GM12878 (cell line): Measurements from ENCODE around the gene CHSY3. TPM values are rescaled to one million over a fixed set of nuclear protein-coding genes. Genes with fewer than 3 reads are reported as not detected.
A peak's percentile ranks its signal among the peaks of the same experiment; 100 is the strongest.

ENCODE experiments used
- ATAC-seq: fragments of 200-7000 bp; cut with Tn5 transposase; 3 replicates; pipeline ENCODE4 v1.9.1; 2020; ENCODE audit warnings: mild to moderate bottlenecking, moderate library complexity
- BruUV-seq: library from RNA; stranded (reverse); fragments of 400-500 nt; replicated peaks from 2 replicates; lab custom pipeline; 2021; lab: Mats Ljungman, UMichigan
- CTCF ChIA-PET: fragments of 300-600 bp; sonication (Branson Sonifier 250); formaldehyde crosslinking; extraction: SDS; loops from one replicate; lab custom pipeline; 2021; ENCODE audit warnings: inconsistent platforms; lab: Yijun Ruan, JAX
- POLR2A ChIA-PET: fragments of 350-600 bp; formaldehyde crosslinking; extraction: SDS; loops from one replicate; lab custom pipeline; 2021; ENCODE audit warnings: inconsistent platforms; lab: Charles Lee
- RAD21 ChIA-PET: fragments of 300-600 bp; sonication (Branson Sonifier 250); formaldehyde crosslinking; loops from one replicate; lab custom pipeline; 2023; ENCODE audit warnings: antibody characterized with exemption; ENCODE audit not compliant: unreplicated experiment; lab: Charles Lee
- SMC1A ChIA-PET: fragments of 300-600 bp; sonication (Branson Sonifier 250); formaldehyde crosslinking; loops from one replicate; lab custom pipeline; 2023; ENCODE audit not compliant: unreplicated experiment, uncharacterized antibody; lab: Charles Lee
- DNase-seq: peaks from one replicate; pipeline ENCODE4 v3.0.0-alpha.2; 2011; ENCODE audit warnings: low read depth, low spot score
- FAIRE-seq: peaks from 3 replicates; lab custom pipeline; 2011; peaks lifted over from hg19 to GRCh38; lab: Jason Lieb, UNC
- H2AFZ ChIP-seq: 2 replicates; pipeline ENCODE4 v1.6.0; 2011; ENCODE audit warnings: low read depth, low read length, control low read depth; ENCODE audit not compliant: control insufficient read depth
- H3K27ac ChIP-seq: 2 replicates; pipeline ENCODE4 v1.5.1; 2011; ENCODE audit warnings: control low read depth; ENCODE audit not compliant: control insufficient read depth, insufficient read depth
- H3K27me3 ChIP-seq, 2 experiments: replicated peaks in 1 of 2; 2 replicates each; pipeline versions ENCODE4 v1.6.0 to v1.6.1; 2011; ENCODE audit warnings: low read length in 1 of 2; ENCODE audit not compliant: control insufficient read depth in 2 of 2, insufficient read depth in 2 of 2
- H3K36me3 ChIP-seq, 2 experiments: 2 replicates each; pipeline ENCODE4 v1.5.1; 2011; ENCODE audit warnings: low read length in 1 of 2; ENCODE audit not compliant: control insufficient read depth in 2 of 2, insufficient read depth in 2 of 2
- H3K4me1 ChIP-seq: 2 replicates; pipeline ENCODE4 v1.6.1; 2011; ENCODE audit warnings: mild to moderate bottlenecking, low read length, moderate library complexity, mixed read lengths; ENCODE audit not compliant: control insufficient read depth, insufficient read depth
- H3K4me2 ChIP-seq: 2 replicates; pipeline ENCODE4 v1.6.0; 2011; ENCODE audit warnings: control low read depth; ENCODE audit not compliant: control insufficient read depth, insufficient read depth
- H3K4me3 ChIP-seq: fragments of 200-600 bp; sonication (generic); 2 replicates; pipeline ENCODE4 v1.5.1; 2016
- H3K79me2 ChIP-seq: 2 replicates; pipeline ENCODE4 v1.6.0; 2011; ENCODE audit warnings: low read length; ENCODE audit not compliant: control insufficient read depth, insufficient read depth
- H3K9ac ChIP-seq: 2 replicates; pipeline ENCODE4 v1.8.0; 2011; ENCODE audit warnings: low read length, control low read depth, mixed read lengths; ENCODE audit not compliant: control insufficient read depth, insufficient read depth
- H3K9me3 ChIP-seq: replicated peaks from 3 replicates; pipeline ENCODE4 v1.5.1; 2011; ENCODE audit warnings: mild to moderate bottlenecking, low read length; ENCODE audit not compliant: control insufficient read depth, insufficient read depth
- H4K20me1 ChIP-seq: 2 replicates; pipeline ENCODE4 v1.6.0; 2011; ENCODE audit not compliant: control insufficient read depth, insufficient read depth
- ASH2L ChIP-seq: fragments of 300-600, 200-600 bp; sonication (generic); IDR thresholded peaks from 2 replicates; pipeline ENCODE4 v1.6.1; 2017; ENCODE audit warnings: low read depth, mild to moderate bottlenecking, borderline replicate concordance
- CEBPB ChIP-seq, 2 experiments: fragments of 150-350 bp in 1 of 2; IDR thresholded peaks; 2 replicates each; pipeline ENCODE4 v1.6.1; 2012 to 2014; ENCODE audit warnings: low read depth in 2 of 2, low read length in 2 of 2, borderline replicate concordance in 1 of 2, inconsistent platforms in 1 of 2
- MTA3 ChIP-seq: IDR thresholded peaks from 2 replicates; pipeline ENCODE4 v1.6.1; 2012; ENCODE audit warnings: low read length, inconsistent platforms, borderline replicate concordance
- NR2C2 ChIP-seq: IDR thresholded peaks from 2 replicates; pipeline ENCODE4 v1.6.1; 2011; ENCODE audit warnings: borderline replicate concordance, low read depth; ENCODE audit not compliant: control insufficient read depth, insufficient read length
- POLR2AphosphoS2 ChIP-seq: IDR thresholded peaks from 2 replicates; pipeline ENCODE4 v1.6.1; 2011; ENCODE audit warnings: low read depth, mild to moderate bottlenecking, low read length, improper control_type of control experiment, moderate library complexity
- SIX5 ChIP-seq: IDR thresholded peaks from 2 replicates; pipeline ENCODE4 v1.6.1; 2011; ENCODE audit warnings: mild to moderate bottlenecking, low read depth, low read length, moderate library complexity; ENCODE audit not compliant: severe bottlenecking
- ZNF217 ChIP-seq: fragments of 450-650 bp; IDR thresholded peaks from 2 replicates; pipeline ENCODE4 v1.6.1; 2017; ENCODE audit warnings: antibody characterized with exemption, mild to moderate bottlenecking
- ZNF24 ChIP-seq: fragments of 450-650 bp; IDR thresholded peaks from 2 replicates; pipeline ENCODE4 v1.6.1; 2017; ENCODE audit warnings: antibody characterized with exemption, mild to moderate bottlenecking
- ZNF384 ChIP-seq: IDR thresholded peaks from 2 replicates; pipeline ENCODE4 v1.6.1; 2012; ENCODE audit warnings: low read depth, mild to moderate bottlenecking, low read length, improper control_type of control experiment, borderline replicate concordance
- ZZZ3 ChIP-seq: IDR thresholded peaks from 2 replicates; pipeline ENCODE4 v1.6.1; 2011; ENCODE audit warnings: low read depth; ENCODE audit not compliant: control insufficient read depth, insufficient read length
- WGBS: methylation state at CpG from one replicate; pipeline ENCODE4 v1.1.6; 2016; ENCODE audit warnings: low lambda C conversion rate; ENCODE audit not compliant: insufficient replicate concordance, insufficient coverage; ENCODE audit errors: missing lambda C conversion rate; 5-methylcytosine and 5-hydroxymethylcytosine counted together
- in situ Hi-C: fragments of 300-500 bp; cut with MboI; formaldehyde crosslinking; loops from 9 replicates; pipeline ENCODE4 v1.14.3; 2018; ENCODE audit warnings: mixed read lengths
- intact Hi-C: fragments of 100-400 bp; cut with micrococcal nuclease; formaldehyde crosslinking; loops from one replicate; pipeline ENCODE4 v1.14.2; 2022; ENCODE audit not compliant: unreplicated experiment
- polyA plus RNA-seq, 11 experiments: library from polyadenylated mRNA; depleted of rRNA in 4 of 11; unstranded in 6 of 11; stranded (reverse) in 5 of 11; fragments of >200 nt; fragmentation: Nextera tagmentation in 4 of 11; fragmentation: Illumina TruSeq in 1 of 11; extraction: Ambion mirVana in 4 of 11; extraction: Trizol in 1 of 11; gene quantifications; 1 replicate in 1 of 11; 2 replicates in 10 of 11; pipeline versions ENCODE4 v1.2.1 to v1.2.3, GENCODE V29; 2011 to 2016; ENCODE audit warnings: inconsistent platforms in 2 of 11, missing spikeins in 2 of 11, low read depth in 1 of 11
- total RNA-seq, 4 experiments: library from RNA; depleted of rRNA in 3 of 4; stranded (reverse); fragments of >200 nt in 3 of 4; fragmentation: Illumina TruSeq in 1 of 4; extraction: Trizol in 1 of 4; gene quantifications; 2 replicates each; pipeline versions ENCODE4 v1.2.1 to v1.2.3, GENCODE V29; 2013 to 2021
- TF ChIP-seq, protein P1 (sequence below): fragments of 150-350 bp; IDR thresholded peaks from 2 replicates; pipeline ENCODE4 v1.6.1; 2014; ENCODE audit warnings: mild to moderate bottlenecking, low read depth, low read length

The CHSY3 gene
- total and polyA plus RNA-seq, 10 of the 15 experiments (the other 5 are each of a cell fraction or from before 2014, with no cell fraction given): not detected

DNA sequence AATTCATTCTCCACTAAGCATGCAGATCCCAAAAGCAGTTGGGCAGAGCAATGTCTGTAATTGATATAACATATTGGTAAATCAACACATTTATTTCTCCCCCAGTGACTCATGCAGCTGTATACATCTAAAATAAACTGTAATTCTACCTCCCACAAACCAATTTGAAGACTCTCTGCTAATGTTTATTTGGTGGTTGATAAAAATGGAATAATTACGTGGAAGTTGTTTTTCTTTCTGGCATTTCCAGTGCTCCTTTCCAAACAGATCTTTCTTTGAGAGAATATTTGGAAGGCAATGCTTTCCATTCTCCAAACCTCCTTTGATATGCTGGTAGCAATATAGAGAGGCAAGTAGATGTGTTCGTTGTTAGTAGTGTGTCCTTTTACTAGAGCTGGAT, 194.7 kb downstream of the CHSY3 start (continued):
- TF ChIP-seq, protein P1, sequence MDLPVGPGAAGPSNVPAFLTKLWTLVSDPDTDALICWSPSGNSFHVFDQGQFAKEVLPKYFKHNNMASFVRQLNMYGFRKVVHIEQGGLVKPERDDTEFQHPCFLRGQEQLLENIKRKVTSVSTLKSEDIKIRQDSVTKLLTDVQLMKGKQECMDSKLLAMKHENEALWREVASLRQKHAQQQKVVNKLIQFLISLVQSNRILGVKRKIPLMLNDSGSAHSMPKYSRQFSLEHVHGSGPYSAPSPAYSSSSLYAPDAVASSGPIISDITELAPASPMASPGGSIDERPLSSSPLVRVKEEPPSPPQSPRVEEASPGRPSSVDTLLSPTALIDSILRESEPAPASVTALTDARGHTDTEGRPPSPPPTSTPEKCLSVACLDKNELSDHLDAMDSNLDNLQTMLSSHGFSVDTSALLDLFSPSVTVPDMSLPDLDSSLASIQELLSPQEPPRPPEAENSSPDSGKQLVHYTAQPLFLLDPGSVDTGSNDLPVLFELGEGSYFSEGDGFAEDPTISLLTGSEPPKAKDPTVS: no peak

DNA sequence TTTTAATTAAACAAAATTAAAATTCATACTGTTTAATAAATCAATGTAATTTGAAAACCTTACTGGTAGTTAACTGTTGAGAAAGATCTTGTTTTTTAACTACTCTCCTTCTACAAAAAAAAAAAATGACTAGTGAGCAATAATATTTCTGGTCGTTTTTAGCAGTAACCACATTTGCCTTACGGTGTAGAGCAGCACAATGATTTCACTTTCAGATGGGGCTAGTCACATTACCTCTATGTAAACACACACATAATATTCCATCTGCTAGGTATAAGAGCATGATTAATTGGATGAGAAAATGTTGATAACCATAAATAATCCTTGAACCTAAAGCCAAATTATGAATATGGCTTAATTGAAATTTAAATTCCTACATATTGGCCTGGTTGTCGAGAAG, 198.1 kb downstream of the CHSY3 start:
- H3K27me3 ChIP-seq: no peaks in the 10 kb centered on the region
- peak; percentile 7 for FAIRE-seq
- no peak overlapping the region for H3K4me2 ChIP-seq
- no peaks in the 10 kb centered on the region for H3K36me3 ChIP-seq
- DNase-seq: no peak
- H3K9ac ChIP-seq: no peak overlapping the region
- no peaks in the 10 kb centered on the region for H4K20me1 ChIP-seq
- no peaks in the 10 kb centered on the region for H3K4me1 ChIP-seq
- intact Hi-C loops (no loop called here), in situ Hi-C loops (loop anchor here (25.0 kb wide), 1 partner anchor 1310 kb away; no protein-coding TSS in a partner anchor)
- no peaks in the 10 kb centered on the region for H3K79me2 ChIP-seq
- CTCF ChIA-PET: no interaction called here
- RAD21 ChIA-PET: no interaction called here
- 12% methylated on average over 3 of the region's 3 CpGs for WGBS
- peak; percentile 70 for ATAC-seq
- SMC1A ChIA-PET: no interaction called here
- POLR2A ChIA-PET: no interaction called here
- no TSS peak for BruUV-seq
- TF ChIP-seq ZZZ3: no peak
- TF ChIP-seq MTA3: no peak
- no peak for TF ChIP-seq CEBPB (IDR thresholded peaks at IDR 0.05; ENCODE audit: borderline replicate concordance in 1 of 2, low read depth in 2 of 2, low read length in 2 of 2)
- no peak for TF ChIP-seq ZNF24
- no peak for TF ChIP-seq SIX5
- TF ChIP-seq ASH2L: no peak
- TF ChIP-seq ZNF217: no peak
- no peak for TF ChIP-seq POLR2AphosphoS2
- no peak for TF ChIP-seq ZNF384
- TF ChIP-seq NR2C2: no peak
- no peak overlapping the region for H3K27ac ChIP-seq
- H2AFZ ChIP-seq: no peak overlapping the region
- H3K4me3 ChIP-seq: no peak overlapping the region
- H3K9me3 ChIP-seq: no peaks in the 10 kb centered on the region
